ENCODE results near the gene GFOD2.
A peak's percentile ranks its signal among the peaks of the same experiment; 100 is the strongest.

GFOD2 gene

DNA sequence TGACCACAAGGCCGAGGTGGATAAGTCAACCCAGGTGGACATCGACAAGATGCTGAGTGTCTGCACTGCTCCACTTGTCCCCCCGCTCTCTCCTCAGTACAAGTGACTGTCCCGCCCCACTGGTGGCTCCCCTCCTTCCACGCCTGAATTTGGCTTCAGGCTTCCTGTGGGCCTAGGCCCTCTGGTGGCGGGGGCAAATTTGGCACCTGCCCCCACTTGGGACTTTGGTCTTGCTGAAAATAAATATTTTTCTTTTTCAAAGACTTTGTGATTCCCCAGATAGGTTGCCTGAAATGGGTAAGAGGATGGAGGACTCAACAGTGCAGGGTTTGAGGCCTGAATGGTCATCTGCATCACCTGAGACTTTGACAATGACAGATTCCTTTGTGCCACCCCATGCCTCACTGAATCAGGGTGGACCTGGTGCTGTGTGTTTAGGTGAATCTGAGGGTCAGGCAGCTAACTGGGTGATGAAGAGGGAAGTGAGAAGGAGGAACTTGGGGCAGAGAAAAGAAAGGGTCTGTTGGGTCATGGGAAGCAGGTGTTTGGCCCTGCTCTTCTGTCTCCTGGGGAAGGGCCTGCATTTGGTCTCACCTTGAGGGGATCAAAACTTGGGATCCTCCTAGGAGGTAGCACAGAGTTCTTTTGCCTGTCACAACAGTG lies 50.5 kb downstream of the GFOD2 start:
- DNase-seq = no peak

DNA sequence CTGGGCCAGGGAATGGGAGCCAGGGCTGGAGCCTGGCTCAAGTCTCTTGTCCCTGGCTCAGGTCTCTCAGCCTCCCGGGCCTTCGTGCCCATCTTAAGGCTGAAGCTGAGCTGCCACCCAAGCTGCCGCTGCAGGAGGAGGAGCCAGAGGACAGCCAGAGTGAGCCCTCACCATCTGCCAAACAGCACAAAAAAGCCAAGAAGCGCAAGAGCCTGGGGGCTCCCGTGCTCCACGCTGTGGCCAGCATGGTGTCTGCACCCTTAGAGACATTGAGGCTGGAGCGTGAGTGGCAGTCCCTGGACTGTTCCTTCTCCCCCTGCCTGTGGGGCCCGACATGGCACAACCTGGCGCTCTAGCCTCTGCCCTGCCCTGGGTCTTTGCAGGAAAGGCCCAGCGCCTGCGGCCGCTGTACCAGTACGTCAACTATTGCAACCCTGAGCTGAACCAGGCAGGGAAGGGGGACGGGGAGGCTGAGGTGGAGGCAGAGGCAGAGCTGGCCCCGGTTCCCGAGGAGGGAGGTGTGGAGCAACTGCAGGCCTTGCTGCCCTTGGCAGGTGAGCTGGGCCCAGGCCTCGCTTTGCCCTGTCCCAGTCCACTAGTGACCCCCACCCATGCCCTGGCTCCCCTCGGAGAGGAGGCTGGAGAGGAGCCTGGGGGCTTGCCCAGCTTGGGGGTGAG lies 51.2 kb downstream of the GFOD2 start:
- peak; percentile 92 for DNase-seq

DNA sequence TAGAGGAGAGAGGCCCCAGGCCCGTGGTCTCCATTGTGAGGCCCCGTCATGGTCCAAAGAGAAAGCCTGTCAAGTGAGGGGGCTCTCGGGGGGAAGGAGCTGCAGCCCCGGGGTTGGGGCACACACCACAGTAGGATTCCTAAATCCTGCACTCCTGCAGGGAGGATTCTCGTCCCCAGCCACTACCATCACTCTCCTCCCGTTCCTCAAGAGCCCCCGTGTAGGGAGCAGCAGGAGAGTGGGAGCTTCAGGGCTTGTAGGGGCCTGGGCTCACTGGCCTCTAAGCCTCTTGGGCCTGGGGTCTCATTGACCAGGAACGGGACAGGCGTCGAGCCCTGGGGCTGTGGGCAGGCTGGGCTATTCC lies 51.7 kb downstream of the GFOD2 start:
- no peak for DNase-seq

DNA sequence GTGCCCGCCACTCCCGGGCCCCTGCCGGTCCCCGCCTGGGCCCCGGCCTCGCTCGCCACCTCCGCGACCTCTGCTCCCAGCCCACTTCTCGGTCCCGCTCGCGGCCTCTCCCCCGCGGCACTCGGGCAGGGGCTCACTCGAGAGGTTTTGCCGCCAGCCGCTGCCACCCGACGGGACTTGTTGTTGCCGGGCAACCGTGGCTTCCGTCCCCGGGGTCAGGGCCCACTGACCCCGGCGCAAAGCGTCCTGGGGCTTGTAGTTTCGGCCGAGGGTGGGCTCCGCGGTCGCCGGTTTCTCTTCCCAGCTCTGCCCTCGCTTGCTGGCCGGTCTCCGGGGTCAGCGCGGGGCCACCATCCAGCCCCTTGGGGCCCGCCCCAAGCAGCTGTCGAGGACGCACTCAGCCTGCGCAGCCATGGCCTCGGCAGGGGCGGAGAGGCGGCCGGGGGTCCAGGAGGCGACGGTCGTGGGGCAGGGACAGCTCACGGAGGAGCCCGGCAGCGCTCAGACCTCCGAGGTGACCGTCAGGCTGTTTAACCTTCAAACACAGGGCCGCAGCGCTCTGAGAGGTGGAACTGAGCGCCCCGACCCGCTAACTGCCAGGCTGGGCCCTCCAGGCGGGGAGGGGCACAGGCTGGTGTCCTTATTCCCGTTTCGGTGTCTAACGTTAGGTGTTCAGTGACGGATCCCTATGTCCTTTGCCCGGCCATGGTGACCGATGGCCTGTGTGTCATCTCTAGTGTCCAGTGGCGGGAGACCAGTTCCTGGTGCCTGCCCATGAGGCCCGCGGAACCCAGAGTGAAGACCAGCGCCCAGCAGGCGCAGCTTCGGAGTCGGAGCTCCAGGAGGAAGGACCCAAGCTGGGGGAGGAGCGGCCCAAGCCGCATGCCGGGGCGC lies 52.3 kb downstream of the GFOD2 start, which contains the start of the genes C16orf86 and ENKD1:
C16orf86 (plus strand) TSS at position 256 of the 894 bp plus-strand sequence; CDS start at position 413, 157 bp downstream.
ENKD1 (minus strand) TSS at position 192 of the 894 bp plus-strand sequence. CDS start 308 bp downstream, outside the sequence.
- peak; percentile 75 for DNase-seq

DNA sequence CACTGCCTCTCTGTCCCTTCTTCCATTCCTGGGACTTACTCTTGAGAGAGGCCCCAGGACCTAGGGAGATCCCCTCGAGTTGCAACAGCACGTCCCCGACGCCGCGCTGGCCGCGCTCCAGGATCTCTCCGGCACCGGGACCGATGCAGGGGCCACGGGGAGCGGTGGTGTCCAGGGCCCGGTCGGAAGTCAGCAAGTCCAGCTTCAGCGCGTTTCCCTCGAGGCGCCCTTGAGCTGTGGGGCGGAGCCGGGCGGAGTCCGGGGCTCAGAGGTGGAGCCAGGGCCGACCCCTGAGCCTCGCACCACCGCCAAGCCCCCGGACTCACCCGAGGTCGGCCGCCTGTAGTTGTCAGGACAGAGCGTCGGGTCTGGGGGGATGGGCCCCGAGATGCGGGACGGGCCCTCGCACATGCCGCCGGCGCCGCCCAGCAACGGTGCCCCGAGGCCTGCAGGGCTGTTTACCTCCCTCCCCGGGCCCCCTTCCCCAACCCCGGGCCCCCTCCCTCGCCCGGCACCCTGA lies 53.0 kb downstream of the GFOD2 start:
- no peak for DNase-seq

DNA sequence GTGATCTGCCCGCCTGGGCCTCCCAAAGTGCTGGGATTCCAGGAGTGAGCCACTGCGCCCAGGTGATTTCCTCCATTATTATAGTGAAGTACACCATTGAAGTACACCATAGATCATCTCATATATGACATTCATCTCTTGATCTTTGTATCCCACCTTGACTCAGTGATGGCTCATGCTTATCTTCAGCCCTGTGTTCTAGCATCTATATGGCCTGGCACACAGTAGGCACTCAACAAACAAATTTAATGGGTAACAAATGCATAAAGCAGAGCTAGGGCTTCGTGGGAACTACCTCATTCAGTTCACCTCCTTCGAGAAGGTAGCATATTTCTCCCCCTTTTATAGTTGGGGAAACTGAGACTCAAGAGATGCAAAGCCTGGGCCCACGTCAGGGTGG lies 53.5 kb downstream of the GFOD2 start:
- no peak for DNase-seq

DNA sequence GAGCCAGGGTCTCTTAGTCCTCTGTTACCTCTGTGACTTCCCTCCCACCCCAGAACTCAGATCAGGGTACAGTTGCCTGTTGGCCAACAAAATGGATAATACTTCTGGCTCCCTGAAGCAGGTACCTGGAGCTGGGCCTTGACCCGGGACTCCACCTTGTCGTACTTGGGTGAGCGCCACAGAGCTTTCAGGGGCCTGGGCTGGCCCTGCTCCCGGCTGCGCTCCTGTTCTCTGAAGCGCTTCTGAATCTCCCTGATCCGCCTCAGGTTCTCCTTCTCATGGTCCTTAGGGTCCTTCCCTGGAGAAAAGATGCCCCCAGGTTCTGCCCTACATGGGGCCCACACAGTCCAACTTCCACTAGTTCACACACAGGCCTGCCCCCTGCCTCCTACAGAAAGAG lies 54.2 kb downstream of the GFOD2 start:
- no peak for DNase-seq

DNA sequence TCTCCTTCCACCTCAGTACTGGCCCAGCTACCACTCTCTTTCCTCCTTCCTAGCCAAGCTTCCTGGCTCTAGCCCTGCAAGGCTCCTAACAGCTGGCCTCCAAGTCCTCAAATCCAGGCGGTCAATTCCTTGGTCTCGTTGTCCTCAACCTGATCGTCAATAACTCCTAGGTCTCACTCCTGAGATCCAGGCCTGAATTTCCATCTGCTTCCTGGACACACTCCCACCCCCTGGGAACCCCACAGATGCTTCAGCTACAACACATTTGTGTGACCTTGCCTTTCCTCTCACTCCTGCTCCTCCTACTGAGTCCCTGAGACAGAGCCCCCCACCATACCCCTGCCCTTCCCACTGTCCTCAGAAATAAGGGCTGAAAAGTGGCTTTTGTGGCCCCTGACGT lies 54.9 kb downstream of the GFOD2 start:
- DNase-seq = no peak

DNA sequence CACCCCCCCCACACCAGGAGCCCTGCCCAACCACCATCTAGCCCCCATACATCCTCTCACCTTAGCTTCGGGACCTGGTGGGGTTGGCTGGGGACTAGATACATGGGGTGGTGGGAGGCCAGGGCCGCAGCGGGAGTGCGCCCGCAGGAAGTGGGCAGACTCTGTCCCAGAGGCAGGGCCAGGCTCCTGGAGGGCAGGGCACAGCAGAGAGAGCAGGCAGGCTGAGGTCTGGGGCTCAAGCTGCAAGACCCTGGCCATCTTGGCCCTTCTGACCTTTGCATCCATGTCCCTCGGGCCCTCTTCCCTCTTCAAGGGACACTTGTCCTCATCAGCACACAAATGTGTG lies 55.3 kb downstream of the GFOD2 start:
- no peak for DNase-seq

DNA sequence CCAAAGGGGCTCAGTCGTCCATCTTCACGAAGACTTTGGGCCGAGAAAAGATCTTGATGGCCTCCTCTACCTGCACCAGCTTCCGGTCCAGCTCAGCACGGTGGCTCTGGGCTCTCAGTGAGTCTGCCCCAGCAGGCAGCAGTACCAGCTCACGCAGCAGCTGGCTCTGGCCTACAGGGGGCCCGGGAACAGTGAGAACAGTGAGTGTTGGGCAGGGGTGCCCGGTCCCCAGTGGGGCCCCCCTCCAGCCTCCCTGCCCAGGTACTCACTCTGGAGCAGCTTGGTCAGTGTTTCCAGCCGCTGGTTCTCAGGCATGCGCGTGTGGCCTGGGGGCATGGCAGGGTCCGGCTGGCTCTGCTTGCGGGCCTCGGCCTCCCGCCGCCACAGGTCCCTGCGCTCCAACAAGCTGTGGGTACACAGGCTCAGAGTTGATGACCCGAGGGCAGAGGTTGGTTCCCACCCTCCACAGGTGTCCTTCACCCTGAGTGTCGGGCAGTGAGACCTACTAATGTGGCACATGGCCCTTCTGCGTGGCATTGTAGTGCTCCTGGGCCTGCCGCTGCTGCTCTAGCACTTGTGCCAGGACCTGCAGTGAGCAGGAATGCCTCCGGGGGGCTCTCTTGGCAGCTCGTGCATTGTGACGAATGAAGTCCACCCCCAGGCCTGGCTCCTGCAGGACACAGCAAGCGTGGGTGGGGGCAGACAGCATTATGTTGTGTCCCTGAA lies 55.8 kb downstream of the GFOD2 start:
- DNase-seq = no peak

DNA sequence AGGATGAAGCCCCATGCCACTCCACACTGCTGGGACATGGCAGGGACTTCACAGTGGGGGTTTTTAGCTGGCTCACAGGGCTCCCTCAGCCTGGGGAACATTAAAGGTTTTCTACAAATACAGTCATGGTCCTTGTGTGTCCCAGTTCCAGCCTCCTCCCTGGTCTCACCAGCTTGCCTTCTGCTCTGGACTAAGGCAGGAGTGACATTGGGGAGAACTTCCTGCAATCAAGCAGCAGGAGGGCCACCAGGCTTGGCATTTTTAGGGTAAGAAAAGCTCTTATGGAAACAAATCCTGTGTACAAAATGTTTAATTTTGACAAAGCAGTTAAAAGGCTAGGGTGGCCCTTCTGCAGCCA lies 56.5 kb downstream of the GFOD2 start:
- no peak for DNase-seq

DNA sequence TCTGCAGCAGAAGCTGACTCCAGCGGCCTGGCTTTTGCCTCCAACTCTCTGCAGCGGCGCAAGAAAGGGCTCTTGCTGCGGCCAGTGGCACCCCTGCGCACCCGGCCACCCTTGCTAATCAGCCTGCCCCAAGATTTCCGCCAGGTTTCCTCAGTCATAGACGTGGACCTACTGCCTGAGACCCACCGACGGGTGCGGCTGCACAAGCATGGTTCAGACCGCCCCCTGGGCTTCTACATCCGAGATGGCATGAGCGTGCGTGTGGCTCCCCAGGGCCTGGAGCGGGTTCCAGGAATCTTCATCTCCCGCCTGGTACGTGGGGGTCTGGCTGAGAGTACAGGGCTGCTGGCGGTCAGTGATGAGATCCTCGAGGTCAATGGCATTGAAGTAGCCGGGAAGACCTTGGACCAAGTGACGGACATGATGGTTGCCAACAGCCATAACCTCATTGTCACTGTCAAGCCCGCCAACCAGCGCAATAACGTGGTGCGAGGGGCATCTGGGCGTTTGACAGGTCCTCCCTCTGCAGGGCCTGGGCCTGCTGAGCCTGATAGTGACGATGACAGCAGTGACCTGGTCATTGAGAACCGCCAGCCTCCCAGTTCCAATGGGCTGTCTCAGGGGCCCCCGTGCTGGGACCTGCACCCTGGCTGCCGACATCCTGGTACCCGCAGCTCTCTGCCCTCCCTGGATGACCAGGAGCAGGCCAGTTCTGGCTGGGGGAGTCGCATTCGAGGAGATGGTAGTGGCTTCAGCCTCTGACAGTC lies 57.0 kb downstream of the GFOD2 start:
- DNase-seq = no peak

DNA sequence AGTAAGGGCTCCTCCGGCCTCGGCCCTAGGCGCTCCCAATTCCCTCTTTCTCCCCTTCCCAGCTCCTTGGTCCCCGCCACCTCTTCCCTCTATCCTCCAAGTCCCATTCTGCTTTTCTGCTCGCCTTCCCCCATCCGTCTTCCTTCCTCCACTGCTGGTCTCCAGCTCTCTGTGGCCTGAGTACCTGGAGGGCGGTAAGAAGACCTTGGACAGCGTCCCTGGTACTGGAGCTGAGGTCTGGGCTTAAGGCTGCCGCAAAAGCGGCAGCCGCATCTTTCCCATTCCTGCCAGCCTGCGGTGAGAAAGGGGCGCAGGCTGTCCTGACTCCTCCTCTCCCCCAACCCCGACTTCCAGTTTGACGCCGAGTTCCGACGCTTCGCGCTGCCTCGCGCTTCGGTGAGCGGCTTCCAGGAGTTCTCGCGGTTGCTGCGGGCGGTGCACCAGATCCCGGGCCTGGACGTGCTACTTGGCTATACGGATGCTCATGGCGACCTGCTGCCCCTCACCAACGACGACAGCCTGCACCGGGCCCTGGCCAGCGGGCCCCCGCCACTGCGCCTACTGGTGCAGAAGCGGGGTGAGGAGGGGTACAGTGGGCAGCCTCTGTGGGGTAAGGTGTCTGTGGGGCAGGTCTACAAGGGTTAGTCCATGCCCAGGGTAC lies 57.9 kb downstream of the GFOD2 start:
- DNase-seq = peak; percentile 38

DNA sequence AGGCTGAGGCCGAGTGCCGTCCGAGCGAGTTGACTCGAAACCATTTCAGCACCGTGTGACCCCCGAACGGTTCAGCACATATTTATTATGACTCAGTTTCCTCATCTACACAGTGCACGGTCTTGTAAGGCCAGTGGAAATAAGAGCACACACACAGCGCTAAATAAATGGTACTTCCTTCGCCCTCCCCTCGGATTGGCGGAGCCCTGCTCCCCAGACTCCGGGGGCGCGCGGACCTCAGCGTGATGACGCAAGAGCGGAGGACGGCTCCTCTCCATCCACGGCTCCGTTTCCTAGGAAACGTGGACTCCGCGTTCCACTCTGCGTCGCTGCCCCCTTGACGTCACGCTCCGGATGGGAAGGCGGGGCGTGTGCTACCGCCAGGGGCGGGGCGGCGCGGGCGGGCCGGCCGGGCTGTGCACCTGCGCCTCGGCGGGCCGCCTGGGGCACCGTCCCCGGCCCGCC lies 58.5 kb downstream of the GFOD2 start, which contains the start of gene PARD6A:
PARD6A (plus strand) TSS at position 397 of the 465 bp plus-strand sequence. CDS start 79 bp downstream, outside the sequence.
- peak; percentile 95 for DNase-seq

DNA sequence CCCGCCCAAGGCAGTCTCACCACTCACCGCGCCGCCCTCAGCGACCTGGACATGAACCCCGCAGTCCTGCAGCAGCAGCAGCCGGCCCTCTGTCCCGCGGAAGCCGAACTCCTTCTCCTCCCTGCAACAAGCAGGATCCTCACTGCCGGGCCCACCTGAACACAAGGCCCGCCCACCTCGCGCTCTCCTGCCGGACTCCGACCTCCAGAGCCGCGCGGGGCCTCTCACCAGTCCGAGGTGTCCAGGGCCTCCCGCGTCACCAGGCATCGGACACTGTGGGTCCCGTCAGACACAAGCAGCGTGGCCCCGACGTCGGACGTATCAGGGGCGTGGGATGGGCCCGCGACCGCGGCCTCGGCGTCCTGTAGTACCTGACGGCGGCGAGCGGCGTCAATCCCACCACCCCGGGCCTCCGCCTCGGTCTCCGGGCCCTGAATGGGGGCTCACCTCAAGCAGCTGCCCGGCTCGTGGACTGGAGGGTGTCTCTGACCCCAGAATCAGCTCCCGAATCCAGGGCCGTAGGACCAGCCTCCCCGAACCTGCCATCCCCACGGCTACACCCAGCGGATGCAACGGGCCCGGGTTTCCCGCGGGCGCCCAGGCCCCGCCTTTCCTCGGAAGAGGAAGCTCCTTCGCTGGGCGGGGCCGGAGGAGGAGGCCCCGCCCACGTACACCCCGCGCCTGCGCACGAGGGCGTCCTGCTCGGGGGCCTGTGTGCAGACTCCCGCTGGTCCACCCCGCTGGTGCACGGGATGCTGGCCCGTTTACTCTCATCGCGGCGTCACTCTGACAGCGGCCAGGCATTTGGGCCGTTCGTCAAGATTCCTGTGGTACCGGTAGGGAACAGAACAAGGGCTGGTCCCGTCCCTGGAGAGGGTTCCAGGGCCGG lies 59.2 kb downstream of the GFOD2 start, which contains the start of gene ACD:
ACD (minus strand) TSS at position 586 of the 889 bp plus-strand sequence; CDS start at position 546, 40 bp downstream.
- DNase-seq = peak; percentile 88

DNA sequence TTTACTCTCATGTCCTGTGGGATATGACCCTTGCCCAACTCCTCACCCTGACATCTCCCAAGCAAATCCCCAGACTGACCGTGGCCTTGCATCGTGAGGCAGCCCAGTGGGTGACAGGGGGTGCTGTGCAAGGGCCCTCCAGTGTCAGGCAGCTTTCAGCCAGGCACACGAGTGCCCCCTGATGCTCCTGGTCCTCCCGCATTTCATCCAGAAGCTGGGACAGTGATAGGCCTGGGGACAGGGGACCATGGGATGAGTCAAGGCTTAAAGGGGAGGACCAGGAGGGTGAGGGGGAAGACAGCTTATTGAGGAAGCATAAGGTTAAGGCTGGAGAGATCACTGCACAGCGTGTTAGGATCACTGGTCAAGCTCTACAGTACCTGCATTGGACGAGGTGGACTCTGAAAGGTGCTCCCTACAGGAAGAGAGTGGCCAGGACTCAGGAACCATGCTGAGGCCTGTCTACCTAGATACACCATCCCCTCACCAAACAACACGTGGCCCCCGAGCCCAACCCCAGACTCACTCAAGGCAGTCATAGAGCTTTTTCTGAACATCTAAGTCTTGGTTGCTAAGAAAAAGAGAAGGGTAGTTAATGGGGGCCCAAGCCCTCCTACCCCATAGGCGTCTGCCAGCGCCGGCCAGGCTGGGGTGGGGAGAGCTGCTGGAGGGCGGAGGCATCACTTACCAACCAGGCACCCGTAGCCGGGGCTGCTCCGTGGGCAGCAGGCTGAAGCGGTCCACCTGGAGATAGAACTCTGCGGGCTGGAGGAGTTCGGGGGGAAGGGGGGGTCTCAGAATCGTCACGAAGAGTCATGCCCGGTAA lies 60.1 kb downstream of the GFOD2 start:
- no peak for DNase-seq

DNA sequence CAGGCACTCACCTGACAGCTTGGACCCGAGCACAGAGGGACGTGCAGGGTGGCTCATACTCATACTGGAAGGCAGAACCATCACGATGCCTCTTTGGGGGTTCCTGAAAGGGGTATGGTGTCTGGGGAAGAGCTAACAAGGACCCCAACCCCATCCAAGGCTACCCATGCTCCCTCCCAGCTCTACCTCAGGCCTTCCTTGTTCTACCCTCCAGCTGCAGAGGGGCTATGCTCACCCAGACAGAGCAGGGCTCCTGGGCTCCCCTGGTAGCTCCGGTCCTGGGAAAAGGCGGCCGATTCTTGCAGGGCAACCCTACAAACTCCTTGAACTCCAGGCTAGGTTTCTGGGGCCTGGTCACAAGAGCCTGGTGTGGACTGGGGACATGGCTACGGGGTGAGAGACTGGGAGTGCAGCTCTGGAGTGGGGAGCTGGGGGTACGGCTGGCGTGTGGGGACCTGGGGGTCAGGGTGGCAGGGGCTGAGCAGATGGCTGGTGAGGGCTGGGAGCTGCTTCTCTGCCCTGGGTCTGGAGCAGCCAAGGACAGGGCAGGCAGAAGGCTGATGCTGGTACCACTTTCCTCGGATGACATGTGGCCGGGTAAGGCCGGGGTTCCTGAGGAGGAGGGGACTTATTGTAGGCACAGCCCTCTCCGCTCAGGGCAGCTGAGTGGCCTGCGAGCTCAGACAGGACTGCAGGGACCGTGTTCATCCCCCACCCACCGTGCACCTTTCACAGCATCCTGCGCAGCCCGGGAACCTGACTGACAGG lies 61.2 kb downstream of the GFOD2 start:
- DNase-seq = no peak

DNA sequence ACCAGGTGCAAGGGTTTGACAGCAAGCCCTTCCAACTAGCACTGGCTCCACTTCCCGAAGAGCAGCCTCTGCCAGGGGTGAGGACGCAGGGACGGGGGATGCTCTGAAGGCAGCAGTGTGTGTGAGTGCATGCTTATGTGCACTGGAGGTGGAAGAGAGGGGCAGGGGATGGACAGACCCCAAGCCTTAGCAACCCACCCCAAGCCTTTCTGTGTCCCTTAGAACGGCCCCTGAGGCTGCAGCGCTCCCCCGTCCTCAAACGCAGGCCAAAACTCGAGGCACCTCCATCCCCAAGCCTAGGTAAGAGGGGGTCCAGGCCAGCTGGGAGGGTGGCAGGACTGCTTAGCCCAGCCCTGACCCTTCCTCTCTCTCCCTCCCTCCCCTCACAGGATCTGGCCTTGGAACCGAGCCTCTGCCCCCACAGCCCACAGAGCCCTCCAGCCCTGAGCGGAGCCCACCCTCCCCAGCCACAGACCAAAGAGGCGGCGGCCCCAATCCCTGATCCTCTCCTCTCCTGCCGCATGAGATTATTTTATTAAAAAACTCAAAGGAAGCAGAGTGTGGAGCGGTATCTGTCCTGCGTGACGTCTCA lies 62.0 kb downstream of the GFOD2 start:
- no peak for DNase-seq
